Astrocyte of the spinal cord (primary cell): ENCODE results near the gene TRABD2A.

ENCODE experiments used
- DNase-seq: peaks from one replicate; pipeline ENCODE4 v3.0.0; 2011; ENCODE audit warnings: low read depth, low spot score
- H3K4me3 ChIP-seq: 2 replicates; pipeline ENCODE4 v1.5.1; 2011; ENCODE audit warnings: low read depth, mild to moderate bottlenecking, low read length, moderate library complexity
- in situ Hi-C: cut with HindIII; loops from 2 replicates; pipeline ENCODE4 v1.10.0; 2017; ENCODE audit warnings: low sequenced_read_pairs
- TF ChIP-seq, protein P1 (sequence below): IDR thresholded peaks from 2 replicates; pipeline ENCODE4 v1.5.1; 2012; ENCODE audit warnings: low read depth, mild to moderate bottlenecking, low read length, inconsistent platforms

TRABD2A gene

DNA sequence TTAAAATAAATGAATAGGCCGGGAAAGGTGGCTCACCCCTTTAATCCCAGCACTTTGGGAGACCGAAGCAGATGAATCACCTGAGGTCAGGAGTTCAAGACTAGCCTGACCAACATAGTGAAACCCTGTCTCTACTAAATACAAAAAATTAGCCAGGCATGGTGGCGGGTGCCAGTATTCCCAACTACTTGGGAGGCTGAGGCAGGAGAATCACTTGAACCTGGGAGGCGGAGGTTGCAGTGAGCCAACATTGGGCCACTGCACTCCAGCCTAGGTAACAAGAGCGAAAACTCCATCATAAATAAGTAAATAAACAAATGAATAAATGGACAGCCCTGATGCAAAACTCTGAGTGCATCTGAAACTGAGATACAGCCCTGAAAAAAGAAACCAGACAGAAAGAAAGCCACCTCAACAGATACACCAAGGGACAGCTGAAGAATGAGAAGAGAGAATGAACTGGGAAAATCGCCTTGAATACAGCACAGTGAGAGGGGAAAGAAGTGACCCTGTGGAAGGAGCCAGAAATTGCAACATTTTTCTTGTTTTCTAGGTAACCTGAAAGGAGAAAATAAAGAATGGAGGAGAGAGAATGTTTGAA, 64.4 kb downstream of the TRABD2A start:
- no peak overlapping the region for H3K4me3 ChIP-seq
- TF ChIP-seq, protein P1, sequence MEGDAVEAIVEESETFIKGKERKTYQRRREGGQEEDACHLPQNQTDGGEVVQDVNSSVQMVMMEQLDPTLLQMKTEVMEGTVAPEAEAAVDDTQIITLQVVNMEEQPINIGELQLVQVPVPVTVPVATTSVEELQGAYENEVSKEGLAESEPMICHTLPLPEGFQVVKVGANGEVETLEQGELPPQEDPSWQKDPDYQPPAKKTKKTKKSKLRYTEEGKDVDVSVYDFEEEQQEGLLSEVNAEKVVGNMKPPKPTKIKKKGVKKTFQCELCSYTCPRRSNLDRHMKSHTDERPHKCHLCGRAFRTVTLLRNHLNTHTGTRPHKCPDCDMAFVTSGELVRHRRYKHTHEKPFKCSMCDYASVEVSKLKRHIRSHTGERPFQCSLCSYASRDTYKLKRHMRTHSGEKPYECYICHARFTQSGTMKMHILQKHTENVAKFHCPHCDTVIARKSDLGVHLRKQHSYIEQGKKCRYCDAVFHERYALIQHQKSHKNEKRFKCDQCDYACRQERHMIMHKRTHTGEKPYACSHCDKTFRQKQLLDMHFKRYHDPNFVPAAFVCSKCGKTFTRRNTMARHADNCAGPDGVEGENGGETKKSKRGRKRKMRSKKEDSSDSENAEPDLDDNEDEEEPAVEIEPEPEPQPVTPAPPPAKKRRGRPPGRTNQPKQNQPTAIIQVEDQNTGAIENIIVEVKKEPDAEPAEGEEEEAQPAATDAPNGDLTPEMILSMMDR: no peak
- no peak for DNase-seq
- in situ Hi-C loops: no loop called here

DNA sequence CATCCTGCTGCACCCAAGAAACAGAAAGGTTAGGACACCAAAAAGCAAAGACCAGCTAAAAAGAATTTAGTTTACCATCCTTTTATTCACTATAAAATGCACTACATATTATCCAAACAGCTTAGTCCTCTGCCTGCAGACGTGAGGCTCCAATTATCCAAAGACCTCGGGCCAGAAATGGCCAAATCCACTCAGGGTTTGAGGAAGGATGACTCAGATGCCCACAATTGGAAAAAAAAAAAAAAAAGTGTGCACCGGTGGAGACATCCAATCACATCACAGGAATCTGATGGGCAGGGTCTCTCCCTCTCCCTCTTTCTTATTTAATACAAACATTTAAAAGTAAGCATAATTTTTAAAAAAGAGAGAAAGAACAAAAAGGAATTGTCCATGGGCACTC, 65.7 kb downstream of the TRABD2A start:
- peak; percentile 30 for DNase-seq

DNA sequence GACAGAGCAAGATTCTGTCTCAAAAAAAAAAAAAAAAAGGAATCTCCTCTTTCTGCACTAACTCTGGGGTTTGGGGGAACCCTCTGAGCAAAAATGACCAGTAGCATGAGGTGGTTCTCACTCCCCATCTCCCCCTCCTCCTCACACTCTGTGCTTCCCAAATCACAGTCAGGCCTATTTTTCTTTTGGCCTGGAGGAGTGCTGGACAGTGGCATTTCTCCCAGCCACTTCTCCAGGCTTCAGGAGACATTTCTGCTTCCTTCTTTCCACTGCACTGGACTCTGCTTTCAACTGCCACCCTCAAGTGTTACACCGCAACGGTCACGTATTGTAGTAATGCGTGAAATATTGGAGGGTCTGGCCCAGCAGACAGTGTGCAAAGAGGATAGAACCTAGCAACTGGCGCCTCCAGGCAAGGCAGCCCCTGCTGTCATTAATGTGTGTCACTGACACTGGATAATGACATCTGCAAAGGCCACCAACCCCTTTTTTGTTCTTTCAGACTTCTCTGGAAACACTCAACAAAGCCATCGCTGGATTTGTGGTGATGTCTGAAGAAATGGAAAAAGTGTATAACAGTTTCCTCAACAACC, 68.9 kb downstream of the TRABD2A start:
- no peak for DNase-seq
- TF ChIP-seq, protein P1: no peak
- in situ Hi-C loops: no loop called here
- no peak overlapping the region for H3K4me3 ChIP-seq

More for the DNA sequence above, 65.7 kb downstream of the TRABD2A start:
- TF ChIP-seq, protein P1: no peak
- in situ Hi-C loops: no loop called here
- H3K4me3 ChIP-seq: no peak overlapping the region

DNA sequence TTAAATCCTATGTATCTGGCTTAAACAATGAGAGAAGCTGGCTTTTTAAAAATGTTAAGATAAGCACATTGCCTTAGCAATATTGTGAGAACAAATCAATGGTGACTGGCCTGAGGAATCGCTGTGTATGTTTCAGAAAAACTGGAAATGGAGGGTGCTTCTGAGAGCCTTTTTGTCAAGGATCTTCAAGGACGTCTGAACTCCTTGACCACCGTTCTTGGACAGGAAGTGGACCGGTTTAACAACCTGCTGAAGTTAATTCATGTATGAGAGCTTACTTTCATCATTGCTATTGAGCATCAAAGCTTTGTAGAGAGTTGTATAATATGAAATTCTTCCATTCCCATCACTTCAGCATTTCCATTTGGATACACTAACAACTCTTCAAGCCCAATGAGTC, 72.6 kb downstream of the TRABD2A start:
- no peak overlapping the region for H3K4me3 ChIP-seq
- TF ChIP-seq, protein P1: no peak
- no peak for DNase-seq
- in situ Hi-C loops: no loop called here

DNA sequence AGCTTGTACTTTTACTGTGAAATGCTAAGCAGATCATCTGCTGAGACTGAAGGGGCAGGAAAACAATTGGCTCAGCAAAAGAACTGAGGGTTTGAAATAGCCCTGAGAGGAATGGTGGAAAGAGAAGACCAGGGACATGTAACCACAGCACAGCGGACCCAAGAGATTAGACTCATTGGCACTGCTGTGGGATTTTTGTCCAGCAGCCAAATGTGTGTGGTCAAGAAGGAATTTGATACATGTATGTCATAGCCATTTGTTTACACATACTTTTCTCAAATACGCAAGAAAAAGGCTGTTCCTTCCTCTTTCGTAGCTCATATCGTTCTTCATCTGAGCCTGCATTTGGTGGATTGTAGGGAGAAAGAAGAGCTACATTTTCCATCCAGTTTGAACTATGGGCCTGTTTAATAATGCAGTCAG, 73.8 kb downstream of the TRABD2A start:
- TF ChIP-seq, protein P1: no peak
- in situ Hi-C loops: no loop called here
- peak; percentile 98 for DNase-seq
- H3K4me3 ChIP-seq: no peak overlapping the region

DNA sequence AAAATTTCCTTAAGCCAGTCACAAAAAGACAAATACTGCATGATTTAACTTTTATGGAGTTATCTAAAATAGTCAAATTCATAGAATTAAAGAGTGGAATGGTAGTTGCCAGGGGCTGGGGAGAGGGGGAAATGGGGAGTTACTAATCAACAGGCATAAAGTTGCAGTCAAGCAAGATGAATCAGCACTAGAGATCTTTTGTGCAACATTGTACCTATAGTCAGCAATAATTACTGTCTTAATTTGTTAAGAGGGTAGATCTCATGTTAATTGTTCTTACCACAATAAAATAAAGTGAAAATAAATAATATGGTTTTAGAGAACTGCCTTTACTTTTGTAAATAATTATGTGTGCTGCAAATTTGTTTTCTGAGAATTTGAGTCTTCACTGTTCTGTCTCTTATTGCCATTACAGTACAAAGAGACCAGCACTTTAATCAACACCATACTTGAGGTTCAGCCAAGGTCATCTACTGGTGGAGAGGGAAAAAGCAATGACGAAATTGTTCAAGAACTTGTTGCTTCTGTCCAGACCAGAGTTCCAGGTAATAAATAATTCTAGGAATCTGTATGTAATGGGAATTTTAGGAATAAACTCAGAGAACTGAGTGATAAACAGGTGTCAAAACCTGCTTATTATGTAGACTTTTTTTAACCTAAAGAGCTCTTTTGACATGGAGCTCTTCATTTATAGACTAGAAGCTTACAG, 75.5 kb downstream of the TRABD2A start:
- TF ChIP-seq, protein P1: no peak
- in situ Hi-C loops: no loop called here
- peak; percentile 12 for DNase-seq

More for the DNA sequence above, 75.5 kb downstream of the TRABD2A start:
- no peak overlapping the region for H3K4me3 ChIP-seq
